Epithelial cell of proximal tubule (primary cell): Measurements from ENCODE around the gene RNF214. TPM values are rescaled to one million over a fixed set of nuclear protein-coding genes. Genes with fewer than 3 reads are reported as not detected.
"Not testable (repeated sequence)": the region's sequence is repeated elsewhere in the genome, so short reads cannot be mapped to it uniquely, and the experiment has no call there.

Source experiments
- DNase-seq: peaks from one replicate; pipeline ENCODE4 v3.0.0-alpha.2; 2011; ENCODE audit warnings: low read depth
- H3K4me3 ChIP-seq: 2 replicates; pipeline ENCODE4 v1.5.1; 2011; ENCODE audit warnings: low read depth, mild to moderate bottlenecking, low read length
- CTCF ChIP-seq: conservative IDR thresholded peaks from 2 replicates; pipeline ENCODE4 v1.5.1; 2012; ENCODE audit warnings: low read depth, mild to moderate bottlenecking, low read length
- total RNA-seq: library from RNA; depleted of rRNA; stranded (reverse); fragments of >200 nt; gene quantifications from 2 replicates; pipeline ENCODE4 v1.2.3, GENCODE V29; 2015

The RNF214 gene
- total RNA-seq, 1 donor from 2014 or later = 9.7 TPM

GRCh38 chr11:117202386-117203068, 29.9 kb upstream of the RNF214 start:
- no peak overlapping the region for H3K4me3 ChIP-seq
- no peak for TF ChIP-seq CTCF
- no peak for DNase-seq

GRCh38 chr11:117203069-117203407, 29.4 kb upstream of the RNF214 start:
- DNase-seq = no peak
- TF ChIP-seq CTCF = no peak
- no peak overlapping the region for H3K4me3 ChIP-seq

GRCh38 chr11:117204283-117205080, 28.0 kb upstream of the RNF214 start:
- H3K4me3 ChIP-seq = no peak overlapping the region
- no peak for TF ChIP-seq CTCF
- DNase-seq = no peak

- no peak for TF ChIP-seq CTCF
- no peak for DNase-seq
- H3K4me3 ChIP-seq = no peak overlapping the region
Measured at GRCh38 chr11:117205211-117205818, 27.2 kb upstream of the RNF214 start.

GRCh38 chr11:117206111-117206510, 26.4 kb upstream of the RNF214 start:
- not testable (repeated sequence) for H3K4me3 ChIP-seq, DNase-seq

GRCh38 chr11:117206859-117207258, 25.6 kb upstream of the RNF214 start:
- H3K4me3 ChIP-seq, DNase-seq: not testable (repeated sequence)

- DNase-seq, H3K4me3 ChIP-seq: not testable (repeated sequence)
Measured at GRCh38 chr11:117207481-117207880, 25.0 kb upstream of the RNF214 start.

GRCh38 chr11:117208710-117209109, 23.8 kb upstream of the RNF214 start:
- DNase-seq, H3K4me3 ChIP-seq: not testable (repeated sequence)

- DNase-seq, H3K4me3 ChIP-seq: not testable (repeated sequence)
Measured at GRCh38 chr11:117209351-117210125, 22.9 kb upstream of the RNF214 start.
